GM19438 (cell line): Measurements from ENCODE around the gene VAPA.
"Not testable (repeated sequence)": the region's sequence is repeated elsewhere in the genome, so short reads cannot be mapped to it uniquely, and the experiment has no call there.

Experiments
- ATAC-seq: cut with Tn5 transposase; IDR thresholded peaks from one replicate; pipeline ENCODE4 v1.9.1; 2021; ENCODE audit warnings: low read depth; ENCODE audit not compliant: unreplicated experiment

Gene VAPA

DNA sequence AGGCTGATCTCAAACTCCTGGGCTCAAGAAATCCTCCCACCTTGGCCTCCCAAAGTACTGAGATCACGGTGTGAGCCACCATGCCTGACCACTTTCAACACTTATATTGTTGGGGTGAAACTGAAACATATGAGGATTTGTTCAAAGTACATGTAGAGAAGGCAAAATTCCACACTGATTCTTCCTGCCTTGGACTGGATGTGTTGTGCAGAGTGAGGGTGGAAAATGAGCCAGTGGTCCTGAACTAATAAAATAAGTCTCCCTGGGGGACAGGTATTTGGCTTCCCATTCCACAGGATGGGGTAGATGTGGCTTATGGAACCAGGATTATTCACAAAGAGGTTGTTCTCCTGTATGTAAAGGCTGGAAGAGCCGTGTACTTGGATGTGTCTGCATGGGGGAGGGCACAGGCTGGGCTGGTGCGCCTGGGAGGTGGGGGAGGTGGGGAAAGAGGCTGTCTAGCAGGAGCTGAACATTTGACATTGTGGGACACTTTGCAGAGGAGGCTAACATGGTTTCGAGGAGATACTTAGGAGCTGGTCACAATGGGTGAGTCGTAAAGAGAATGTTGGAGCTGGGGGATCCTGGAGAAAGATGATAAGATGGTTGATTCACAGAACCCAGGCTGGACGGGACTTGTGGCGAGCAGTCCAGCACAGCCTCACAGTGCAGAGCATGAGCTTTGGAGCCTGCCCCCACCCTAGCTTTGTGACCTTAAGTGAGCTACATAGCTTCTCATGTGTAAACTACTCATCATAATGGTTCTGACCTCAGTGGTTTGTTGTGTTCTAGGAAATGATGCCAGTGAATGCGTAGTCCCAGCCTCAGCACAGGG lies 28.4 kb upstream of the VAPA start, which contains the start of gene TXNDC2:
TSS of gene TXNDC2 (plus strand) at position 804 of the 835 bp plus-strand sequence. CDS start 708 bp downstream, outside the sequence.
- no peak for ATAC-seq

DNA sequence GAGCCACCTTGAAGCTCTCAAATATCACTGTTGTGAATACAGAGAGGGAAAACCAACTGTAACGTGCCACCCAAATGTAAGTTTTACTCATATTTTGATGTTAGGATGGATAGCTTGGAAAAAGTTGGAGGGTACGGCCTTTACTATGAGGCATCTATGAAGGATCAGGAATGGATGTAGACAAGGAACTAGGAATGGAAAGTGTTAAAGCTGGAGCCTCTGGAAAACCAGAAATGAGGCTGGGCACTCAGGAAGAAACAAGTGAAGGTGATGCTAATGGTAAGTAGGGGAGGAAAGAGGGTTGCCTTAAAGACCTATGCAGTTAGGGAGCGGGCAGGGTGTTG lies 27.8 kb upstream of the VAPA start:
- no peak for ATAC-seq

- no peak for ATAC-seq
Observed at GRCh38 chr18:9887992-9888391, 25.8 kb upstream of the VAPA start.

DNA sequence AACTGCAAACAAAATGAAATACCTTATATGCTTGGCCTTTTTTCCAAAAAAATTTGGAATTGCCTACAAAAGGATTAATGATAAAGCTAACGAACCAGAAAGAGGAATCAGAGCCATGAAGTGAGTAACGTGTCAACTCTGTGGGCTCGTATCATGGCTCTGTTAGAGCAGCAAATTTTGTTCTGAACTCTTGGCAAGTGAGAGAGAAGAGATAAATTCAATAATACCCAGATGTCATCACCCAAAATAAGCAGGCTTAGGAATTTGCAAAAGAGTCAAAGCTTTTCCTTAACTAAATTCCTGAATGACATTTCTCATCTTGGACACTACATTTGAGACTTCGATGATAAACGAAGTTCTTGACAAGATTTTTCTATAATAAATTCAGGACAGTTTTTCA lies 23.6 kb upstream of the VAPA start:
- no peak for ATAC-seq

- ATAC-seq, result no peak
Observed at GRCh38 chr18:9890957-9891356, 22.9 kb upstream of the VAPA start.

DNA sequence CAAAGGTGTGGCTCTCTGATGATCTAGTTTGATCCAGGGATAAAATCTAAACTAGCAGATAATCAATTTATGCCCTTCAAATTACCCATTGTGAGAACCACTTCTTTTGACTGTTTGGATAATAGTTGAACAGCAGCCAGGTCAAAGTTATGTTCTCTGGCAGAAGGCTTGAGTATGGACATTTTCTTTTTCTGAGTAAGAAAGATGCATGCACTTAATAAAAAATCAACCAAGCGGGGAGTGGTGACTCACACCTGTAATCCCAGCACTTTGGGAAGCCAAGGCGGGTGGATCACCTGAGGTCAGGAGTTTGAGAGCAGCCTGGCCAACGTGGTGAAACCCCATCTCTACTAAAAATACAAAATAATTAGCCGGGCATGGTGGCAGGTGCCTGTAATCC lies 22.3 kb upstream of the VAPA start:
- not testable (repeated sequence) for ATAC-seq

DNA sequence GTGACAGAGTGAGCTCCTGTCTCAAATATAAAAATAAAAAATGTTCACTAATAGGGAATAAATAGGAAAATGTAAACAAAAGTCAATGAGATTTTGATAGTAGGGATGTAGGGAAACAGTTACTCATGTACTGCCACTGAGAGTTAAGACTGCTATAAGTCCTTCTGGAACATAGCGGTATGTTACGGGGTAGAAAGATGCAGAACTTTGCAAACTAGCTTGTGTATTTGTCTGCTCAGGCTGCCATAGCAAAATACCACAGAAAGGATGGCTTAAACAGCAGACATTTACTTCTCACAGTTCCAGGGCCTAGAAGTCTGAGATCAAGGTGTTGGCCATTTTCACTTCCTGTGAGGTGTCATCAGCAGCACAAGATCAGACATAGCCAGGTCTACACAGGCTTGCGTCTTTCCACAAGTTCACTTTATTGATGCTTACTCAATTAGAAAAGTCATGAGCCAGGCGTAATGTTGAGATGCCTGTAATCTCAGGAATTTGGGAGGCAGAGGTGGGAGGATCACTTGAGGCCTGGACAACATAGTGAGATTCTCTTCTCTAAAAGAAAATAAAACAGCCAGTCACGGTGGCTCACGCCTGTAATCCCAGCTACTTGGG lies 19.3 kb upstream of the VAPA start:
- no peak for ATAC-seq

DNA sequence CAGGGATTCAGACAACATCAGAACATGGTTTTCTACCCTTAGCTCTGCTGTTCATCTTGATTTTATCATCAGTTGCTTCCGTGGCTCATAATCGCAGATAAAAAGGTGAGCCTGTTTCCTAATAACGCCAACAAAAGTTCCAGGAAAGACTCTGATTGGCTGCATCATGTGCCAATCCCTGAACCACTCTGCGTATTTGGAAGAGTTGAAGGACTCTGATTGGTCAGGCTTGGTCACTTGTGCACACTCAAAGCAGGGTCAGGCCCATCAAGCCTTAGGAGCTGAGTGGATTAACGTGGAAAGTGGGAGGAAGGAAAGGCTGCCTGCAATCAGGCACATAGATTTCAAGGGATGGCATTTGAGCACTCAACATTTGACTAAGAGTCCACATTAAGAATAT lies 16.7 kb upstream of the VAPA start:
- ATAC-seq, result no peak

GRCh38 chr18:9897787-9898291 lies 16.0 kb upstream of the VAPA start:
- not testable (repeated sequence) for ATAC-seq

DNA sequence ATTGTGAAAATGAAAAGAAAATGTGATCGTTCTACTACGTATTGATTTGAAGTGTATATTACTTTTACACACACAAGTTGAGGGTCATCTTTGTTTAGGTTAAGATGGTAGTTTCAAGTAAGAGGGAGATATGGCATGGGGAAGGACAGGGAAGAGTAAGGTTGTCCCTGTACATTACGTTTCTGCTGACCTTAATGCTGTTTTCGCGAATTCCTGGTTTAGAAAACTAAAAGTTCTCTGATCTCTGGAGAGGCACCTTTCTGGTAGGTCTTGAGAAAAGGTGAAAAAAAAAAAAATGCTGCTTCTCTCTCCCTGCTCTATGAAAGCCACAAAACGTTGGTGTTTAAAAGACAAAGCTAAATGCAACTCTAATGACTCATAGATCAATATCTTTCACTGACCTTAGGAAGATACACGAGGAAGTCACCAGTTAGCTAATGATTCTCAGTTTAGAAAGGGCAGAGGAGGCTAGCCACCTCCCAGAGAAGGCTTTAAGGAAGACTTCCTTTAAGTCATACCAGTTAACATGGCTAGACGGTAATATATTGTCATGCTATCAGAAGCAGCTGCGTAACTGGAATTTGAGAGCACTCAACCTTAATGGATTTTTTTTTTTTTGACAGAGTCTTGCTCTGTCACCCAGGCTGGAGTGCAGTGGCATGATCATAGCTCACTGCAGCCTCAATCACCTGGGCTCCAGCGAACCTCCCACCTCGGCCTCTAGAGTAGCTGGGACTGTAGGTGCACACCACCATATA lies 14.8 kb upstream of the VAPA start:
- no peak for ATAC-seq

- not testable (repeated sequence) for ATAC-seq
Observed at GRCh38 chr18:9899550-9899930, 14.3 kb upstream of the VAPA start.

- no peak for ATAC-seq
Observed at GRCh38 chr18:9900699-9901098, 13.1 kb upstream of the VAPA start.

DNA sequence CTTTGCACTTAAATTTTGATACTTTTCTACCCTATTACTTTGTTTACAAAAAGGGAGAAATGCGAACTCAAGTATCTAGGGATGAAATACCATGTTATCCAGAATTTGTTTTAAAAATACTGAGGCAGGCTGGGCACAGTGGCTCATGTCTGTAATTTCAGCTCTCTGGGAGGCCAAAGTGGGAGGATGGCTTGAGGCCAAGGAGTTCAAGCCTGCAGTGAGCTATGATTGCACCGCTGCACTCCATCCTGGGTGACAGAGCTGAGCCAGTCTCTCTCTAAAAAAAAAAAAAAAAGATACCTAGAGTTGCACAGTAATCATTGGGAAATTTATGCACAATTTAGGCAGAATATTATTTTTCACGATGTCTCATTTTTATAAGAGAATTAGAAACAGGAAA lies 12.4 kb upstream of the VAPA start:
- ATAC-seq, result no peak

GRCh38 chr18:9902264-9902663 lies 11.6 kb upstream of the VAPA start:
- not testable (repeated sequence) for ATAC-seq

DNA sequence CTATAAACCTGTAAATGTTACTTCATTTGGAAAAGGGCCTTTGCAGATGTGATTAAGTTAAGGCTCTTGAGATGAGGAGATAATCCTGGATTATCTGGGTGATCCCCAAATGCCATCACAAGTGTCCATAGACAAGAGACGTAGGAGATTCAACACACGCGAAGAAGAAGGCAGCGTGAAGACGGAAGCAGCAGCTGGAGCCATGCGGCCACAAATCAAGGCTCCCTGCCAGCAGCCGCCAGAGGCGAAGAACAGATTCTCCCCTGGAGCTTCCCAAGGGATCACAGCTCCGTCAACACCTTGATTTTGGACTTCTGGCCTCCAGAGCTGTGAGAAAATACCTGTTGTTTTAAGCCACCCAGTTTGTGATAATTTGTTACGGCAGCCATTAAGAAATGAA lies 11.0 kb upstream of the VAPA start:
- no peak for ATAC-seq

GRCh38 chr18:9905401-9905922 lies 8.4 kb upstream of the VAPA start:
- ATAC-seq, result no peak

DNA sequence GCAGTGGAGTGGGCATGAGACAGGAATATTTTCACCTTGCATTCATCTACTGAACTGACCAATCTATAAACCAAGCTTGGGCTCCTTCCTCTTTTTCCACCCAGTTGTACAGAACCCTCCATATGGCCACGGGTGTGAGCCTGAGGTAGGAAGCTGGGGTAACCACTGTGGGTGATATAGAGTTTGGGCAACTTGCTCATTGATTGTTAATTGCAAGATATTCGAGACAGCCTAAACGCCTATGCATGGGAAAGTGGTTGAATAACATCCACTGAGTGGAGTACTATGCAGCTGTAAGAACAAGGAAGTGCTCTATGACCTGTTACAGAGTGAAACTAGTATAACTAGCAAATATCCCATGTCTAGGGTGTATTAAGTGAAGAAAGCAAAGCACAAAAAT lies 7.3 kb upstream of the VAPA start:
- no peak for ATAC-seq

DNA sequence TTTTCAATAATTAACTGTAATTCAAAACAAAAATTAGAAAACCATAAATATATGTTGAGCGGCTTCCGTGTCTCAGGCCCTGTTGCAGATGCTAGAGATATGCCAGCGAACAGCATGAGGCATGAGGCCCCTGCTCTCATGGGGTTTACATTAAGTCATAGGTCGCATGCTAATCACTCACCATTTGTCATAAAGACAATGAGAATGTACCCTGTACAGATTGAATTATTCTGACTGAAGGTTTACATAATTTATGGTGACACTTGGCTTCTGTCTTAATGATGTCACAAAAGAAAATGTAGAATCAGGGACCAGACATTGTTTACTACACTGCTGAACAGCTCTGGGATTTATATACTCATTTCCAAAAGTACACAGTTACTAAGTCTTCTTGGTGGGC lies 5.9 kb upstream of the VAPA start:
- ATAC-seq, result no peak

GRCh38 chr18:9910071-9910470 lies 3.7 kb upstream of the VAPA start:
- no peak for ATAC-seq

DNA sequence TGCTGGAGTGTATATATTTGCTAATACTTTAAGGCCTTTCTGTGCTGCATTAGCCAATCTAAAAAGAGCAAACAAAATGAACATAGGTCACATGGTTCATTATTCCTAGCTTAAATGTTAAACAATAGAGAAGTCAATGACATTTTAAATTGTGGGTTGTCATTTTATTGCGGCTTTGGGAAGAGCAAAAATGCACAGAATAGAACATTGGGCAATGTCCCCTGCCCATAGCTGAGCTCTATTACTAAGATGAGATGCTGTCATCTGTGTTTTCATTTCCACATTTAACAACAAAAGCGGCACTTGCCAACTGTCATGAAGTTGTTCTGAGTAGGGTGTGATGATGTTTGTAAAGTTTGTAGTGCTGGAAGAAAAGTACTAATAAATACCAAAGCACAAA lies 3.2 kb upstream of the VAPA start:
- ATAC-seq, result no peak

GRCh38 chr18:9911226-9911625 lies 2.6 kb upstream of the VAPA start:
- ATAC-seq, result no peak
